DND-41 (cell line): Measurements from ENCODE around the gene DSCAML1.

Experiments
- EZH2 ChIP-seq: IDR thresholded peaks from 3 replicates; pipeline ENCODE4 v1.6.1; 2012; ENCODE audit warnings: borderline replicate concordance, low read depth, mild to moderate bottlenecking, moderate library complexity, low read length, inconsistent platforms; ENCODE audit not compliant: severe bottlenecking
- TF ChIP-seq, protein P1 (sequence below): IDR thresholded peaks from 2 replicates; pipeline ENCODE4 v1.5.1; 2012; ENCODE audit warnings: borderline replicate concordance, low read length, moderate library complexity, mild to moderate bottlenecking; ENCODE audit not compliant: poor library complexity, severe bottlenecking; ENCODE audit errors: extremely low read depth

DNA sequence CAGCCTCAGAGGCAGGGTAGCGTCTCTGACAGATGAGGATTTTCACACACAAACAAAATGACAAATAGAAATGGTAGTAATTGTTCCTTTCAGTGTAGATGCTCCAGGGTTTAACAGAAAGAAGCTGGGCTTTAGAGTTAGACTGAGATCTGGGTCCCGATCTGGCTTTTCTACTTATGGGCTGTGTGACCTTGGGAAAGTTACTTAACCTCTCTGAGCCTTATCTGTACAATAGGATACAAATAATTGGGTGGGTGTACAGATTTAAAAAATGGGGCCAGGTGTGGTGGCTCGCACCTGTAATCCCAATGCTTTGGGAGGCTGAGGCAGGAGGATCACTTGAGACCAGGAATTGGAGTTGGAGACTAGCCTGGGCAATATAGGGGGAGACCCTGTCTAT lies 264.4 kb downstream of the DSCAML1 start:
- TF ChIP-seq, protein P1, sequence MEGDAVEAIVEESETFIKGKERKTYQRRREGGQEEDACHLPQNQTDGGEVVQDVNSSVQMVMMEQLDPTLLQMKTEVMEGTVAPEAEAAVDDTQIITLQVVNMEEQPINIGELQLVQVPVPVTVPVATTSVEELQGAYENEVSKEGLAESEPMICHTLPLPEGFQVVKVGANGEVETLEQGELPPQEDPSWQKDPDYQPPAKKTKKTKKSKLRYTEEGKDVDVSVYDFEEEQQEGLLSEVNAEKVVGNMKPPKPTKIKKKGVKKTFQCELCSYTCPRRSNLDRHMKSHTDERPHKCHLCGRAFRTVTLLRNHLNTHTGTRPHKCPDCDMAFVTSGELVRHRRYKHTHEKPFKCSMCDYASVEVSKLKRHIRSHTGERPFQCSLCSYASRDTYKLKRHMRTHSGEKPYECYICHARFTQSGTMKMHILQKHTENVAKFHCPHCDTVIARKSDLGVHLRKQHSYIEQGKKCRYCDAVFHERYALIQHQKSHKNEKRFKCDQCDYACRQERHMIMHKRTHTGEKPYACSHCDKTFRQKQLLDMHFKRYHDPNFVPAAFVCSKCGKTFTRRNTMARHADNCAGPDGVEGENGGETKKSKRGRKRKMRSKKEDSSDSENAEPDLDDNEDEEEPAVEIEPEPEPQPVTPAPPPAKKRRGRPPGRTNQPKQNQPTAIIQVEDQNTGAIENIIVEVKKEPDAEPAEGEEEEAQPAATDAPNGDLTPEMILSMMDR: no peak
- TF ChIP-seq EZH2: no peak
